Endometrial microvascular endothelial cells (primary cell): ENCODE measurements around the gene ST8SIA3. TPM values are rescaled to one million over a fixed set of nuclear protein-coding genes. Genes with fewer than 3 reads are reported as not detected.
"Not testable (repeated sequence)": the region's sequence is repeated elsewhere in the genome, so short reads cannot be mapped to it uniquely, and the experiment has no call there.

Source experiments
- in situ Hi-C: cut with HindIII; loops from 2 replicates; pipeline ENCODE4 v1.10.0; 2017; ENCODE audit warnings: low sequenced_read_pairs, low pct_unique_long_range_greater_than_20kb; ENCODE audit errors: inconsistent ontology term
- total RNA-seq: library from RNA; depleted of rRNA; stranded (reverse); fragments of >200 nt; gene quantifications from one replicate; pipeline ENCODE4 v1.2.3, GENCODE V29; 2015; ENCODE audit errors: inconsistent ontology term

The ST8SIA3 gene
- total RNA-seq, 1 donor from 2014 or later, result not detected

DNA sequence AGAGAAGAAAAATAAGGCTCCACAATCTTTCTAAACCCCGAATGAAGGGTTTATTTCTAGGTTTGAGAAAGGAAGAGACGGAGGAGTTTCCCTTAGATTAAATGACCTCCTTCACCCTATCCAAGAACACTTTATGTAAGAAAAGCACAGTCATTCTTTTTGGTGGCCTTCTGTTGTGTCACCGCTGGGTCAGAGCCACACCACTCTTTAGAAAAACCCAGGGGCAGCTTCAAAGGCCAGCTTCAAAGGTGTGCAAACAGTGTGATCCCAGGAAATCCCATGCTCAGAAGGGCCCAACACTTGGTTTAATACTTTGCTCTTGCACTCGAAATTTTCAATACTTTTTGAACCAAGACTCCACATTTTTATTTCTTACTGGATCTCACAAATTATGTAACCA is 7.1 kb downstream of the ST8SIA3 start:
- in situ Hi-C loops, result no loop called here

DNA sequence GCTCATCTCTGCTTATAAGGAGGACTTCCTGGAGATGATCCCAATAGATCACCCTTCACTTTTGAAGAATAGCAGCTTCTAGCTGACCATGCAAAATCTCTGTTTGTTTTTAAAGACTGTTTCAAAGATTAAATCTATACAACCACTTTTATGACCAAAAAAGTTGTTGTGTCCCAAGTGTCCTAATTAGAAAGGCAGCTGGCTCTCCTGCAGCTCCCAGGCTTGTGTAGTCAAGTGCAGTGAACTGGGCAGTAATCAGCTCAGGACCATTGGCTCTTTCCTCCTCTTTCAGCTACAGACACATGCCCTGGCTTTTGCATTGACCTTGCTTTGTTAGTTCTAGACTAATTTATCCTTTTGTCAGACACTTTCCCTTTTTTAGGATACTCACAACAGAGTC is 10.4 kb downstream of the ST8SIA3 start:
- in situ Hi-C loops, result no loop called here

DNA sequence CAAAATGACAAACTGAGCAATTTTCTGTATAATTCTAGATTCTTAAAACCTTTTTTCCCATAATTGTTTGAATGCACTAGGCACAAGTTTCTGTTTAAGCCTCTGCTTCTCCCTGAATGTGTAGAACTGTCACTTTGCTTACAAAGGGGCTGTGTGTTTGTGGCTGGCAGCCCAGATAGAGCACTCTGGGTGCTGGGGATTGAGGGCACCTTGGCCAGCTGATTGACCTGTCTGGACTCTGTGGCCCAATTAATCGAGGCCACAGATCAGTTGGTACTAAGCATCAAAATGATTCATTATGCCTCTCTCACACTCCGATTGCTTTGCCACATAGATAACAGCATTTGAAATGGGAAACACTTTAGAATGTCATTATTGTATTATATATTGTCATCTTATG is 12.1 kb downstream of the ST8SIA3 start:
- in situ Hi-C loops, result no loop called here

DNA sequence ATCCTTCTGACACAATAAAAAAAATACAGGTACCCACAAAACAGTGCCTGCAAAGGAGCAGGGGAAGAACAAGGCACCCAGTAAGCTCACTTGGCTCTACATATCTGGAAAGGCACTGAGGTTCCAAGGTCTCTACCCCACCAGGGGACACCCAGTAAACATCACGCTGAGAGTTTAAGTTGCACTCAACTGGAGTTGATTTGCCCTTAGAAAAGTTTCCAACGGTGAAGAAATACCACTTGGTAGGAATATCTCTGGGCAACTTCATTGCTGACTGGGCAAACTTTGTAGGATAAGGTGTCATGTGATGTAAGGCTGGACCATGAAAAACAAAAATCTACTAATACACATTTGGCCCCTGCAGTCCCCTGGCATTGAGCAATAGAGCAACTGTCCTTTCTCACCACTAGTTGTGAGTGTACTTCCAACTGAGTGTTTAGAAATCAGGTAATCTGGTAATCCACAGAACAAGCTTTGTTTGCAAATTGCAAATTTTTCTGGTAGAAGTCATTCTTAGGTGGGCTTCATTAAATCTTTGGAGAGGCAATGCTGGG is 14.2 kb downstream of the ST8SIA3 start:
- in situ Hi-C loops, result no loop called here

DNA sequence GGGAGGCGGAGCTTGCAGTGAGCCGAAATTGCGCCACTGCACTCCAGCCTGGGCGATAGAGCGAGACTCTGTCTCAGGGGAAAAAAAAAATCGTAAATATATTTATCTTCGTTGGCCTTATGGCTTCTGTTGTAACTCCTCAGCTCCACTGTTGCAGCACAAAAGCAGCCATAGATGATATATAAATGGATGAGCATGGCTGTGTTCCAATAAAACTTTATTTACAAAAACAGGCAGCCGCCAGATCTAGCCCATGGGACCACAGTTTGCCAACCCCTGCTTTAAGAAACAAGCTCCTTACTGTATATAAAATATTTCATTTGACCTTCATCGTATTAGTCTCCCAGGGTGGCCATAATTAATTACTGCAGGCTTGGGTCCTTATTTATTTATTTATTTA is 20.1 kb downstream of the ST8SIA3 start:
- in situ Hi-C loops, result no loop called here

DNA sequence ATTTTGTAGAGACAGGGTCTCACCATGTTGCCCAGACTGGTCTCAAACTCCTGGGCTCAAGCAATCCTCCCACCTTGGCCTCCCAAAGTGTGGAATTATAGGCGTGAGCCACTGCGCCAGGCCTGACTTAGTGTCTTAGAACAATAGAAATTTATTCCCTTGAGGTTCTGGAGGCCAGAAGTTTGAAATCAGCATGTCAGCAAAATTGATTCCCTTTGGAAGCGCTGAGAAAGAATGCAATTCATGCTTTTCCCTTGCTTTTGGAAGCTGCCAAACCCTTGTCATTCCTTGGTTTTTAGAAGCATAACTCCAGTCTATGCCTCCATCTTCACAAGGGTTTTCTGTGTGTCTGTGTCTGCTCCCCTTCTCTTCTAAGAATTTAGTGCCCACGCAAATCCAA is 20.7 kb downstream of the ST8SIA3 start:
- in situ Hi-C loops, result no loop called here

DNA sequence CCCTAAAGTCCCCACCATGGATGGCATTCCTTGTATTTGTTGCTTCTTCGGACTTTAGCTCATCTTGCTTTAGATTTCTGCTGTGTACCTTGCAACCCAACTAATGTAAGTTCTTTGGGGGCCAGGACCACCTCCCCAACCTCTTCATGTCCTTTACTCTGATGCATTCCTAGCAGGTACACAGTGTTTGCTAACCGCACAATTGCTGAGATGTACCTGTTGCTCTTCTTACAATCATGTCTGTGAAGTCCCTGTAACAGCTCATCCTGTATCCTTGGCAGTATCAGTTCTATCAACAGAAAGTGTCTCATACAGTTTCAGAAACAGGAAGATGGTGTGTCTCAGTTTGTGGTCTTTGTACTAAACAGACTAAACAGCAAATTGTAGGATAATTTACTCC is 24.1 kb downstream of the ST8SIA3 start:
- in situ Hi-C loops, result no loop called here

DNA sequence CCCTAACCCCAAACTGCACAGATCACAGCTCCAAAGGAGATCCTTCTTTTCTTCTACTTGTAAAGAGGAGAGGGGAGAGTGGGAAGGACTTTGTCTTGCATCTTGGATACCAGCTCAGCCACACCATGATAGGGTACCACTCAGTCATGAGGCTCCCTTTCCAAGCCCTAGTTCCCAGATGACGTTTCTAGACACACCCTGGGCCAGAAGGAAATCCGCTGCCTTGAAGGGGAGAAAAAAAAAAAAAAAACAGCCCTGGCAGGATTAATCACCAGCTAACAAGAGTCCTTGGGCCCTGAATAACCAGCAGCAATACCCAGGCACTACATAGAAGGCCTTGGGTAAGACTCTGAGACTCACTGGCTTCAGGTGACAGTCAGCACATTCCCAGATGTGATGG is 36.9 kb downstream of the ST8SIA3 start:
- in situ Hi-C loops, result no loop called here

DNA sequence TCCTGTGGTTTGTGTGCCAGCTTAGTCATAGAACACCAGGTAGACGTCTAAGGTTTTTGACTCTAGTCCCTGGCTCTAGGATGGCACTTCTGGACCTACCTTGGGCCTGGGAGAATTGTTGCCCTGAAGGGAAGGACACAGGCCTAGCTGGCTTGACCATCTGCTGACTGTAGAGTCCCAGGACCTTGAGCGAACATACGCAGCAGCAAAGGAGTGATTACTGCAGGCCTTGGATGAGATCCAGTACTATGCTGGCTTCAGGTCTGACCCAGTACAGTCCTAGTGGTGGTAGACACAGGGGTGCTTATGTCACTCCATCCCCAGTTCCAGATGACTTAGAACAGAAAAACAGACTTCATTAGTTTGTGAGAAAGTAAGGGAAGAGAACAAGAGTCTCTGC is 37.7 kb downstream of the ST8SIA3 start:
- in situ Hi-C loops, result no loop called here

DNA sequence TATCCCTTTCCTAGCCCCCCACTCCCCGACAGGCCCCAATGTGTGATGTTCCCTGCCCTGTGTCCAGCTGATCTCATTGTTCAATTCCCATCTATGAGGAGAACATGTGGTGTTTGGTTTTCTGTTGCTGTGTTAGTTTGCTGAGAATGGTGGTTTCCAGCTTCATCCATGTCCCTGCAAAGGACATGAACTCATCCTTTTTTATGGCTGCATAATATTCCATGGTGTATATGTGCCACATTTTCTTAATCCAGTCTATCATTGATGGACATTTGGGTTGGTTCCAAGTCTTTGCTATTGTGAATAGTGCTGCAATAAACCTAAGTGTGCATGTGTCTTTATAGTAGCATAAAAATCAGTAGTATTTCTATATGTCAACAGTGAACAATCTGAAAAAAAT is 42.4 kb downstream of the ST8SIA3 start:
- in situ Hi-C loops, result not testable (repeated sequence)

DNA sequence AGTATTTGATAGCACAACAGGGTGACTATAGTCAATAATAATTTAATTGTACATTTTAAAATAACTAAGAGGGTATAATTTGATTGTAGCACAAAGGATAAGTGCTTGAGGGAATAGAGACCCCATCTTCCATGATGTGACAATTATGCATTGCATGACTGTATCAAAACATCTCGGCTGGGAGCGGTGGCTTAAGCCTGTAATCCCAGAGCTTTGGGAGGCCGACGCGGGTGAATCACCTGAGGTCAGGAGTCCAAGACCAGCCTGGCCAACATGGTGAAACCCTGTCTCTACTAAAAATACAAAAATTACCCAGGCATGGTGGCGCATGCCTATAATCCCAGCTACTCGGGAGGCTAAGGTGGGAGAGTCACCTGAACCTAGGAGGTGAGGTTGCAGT is 44.5 kb downstream of the ST8SIA3 start:
- in situ Hi-C loops, result not testable (repeated sequence)

DNA sequence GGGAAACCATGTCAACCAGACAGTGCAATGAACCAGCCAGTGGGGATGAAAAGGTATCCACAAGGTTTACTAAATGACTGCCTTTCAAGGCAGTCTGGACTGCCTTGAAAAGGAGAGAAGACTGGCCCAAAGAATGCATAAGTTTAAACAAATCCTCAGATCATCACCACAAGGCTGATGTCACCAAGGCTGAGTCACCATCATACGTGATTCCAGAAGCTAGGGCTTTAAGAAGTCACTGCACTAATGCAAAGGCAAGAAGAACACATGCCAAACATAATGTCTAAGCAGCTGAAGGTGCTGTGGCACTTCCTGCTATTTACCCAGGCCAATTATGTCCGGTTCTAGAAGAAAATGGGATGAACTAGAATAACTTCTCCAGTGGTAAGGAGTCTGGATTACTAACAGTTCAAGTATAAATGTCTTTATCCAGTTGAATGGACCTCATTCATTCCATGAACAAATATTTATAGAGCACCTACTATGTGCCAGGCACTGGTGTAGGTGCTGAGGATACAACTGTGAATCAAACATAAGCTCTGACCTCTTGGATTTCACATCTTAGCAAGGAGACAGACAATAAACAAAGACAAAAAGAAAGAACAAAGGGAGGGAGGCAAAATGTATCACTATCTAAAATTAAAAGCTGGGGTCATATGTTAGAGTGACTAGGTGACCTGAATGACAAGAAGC is 45.2 kb downstream of the ST8SIA3 start:
- in situ Hi-C loops, result no loop called here

DNA sequence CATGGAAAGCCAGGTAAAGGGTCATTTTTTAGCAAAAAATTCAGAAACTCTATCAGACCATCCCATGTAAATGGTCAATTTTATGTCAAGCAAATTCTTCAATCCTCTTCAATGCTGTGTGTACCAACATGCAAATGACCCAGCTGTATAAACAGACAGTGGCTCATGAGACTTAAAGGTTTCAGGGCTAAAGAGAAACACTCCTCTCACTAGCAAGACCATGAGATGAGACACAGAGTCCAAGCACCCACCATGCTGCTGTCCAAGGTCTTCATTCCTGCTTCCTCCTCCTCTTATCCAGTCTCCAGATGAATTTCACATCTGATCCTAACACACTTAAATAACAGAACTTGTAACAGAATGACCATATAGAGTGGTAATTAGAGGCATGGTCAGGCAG is 52.0 kb downstream of the ST8SIA3 start:
- in situ Hi-C loops, result no loop called here

DNA sequence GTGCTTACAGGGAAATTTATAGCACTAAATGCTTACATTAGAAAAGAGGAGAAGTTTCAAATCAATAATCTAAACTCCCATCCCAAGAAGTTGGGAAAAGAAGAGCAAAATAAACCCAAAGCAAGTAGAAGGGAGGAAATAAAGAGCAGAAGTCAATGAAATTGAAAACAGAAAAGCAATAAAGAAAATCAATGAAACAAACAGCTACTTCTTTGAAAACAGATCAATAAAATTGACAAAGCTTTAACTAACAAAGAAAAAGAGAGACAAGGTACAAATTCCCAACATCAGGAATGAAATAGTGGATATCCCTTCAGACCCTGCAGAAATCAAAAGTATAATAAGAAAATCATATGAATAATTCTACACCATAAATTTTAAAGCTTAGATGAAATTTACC is 57.3 kb downstream of the ST8SIA3 start:
- in situ Hi-C loops, result no loop called here

DNA sequence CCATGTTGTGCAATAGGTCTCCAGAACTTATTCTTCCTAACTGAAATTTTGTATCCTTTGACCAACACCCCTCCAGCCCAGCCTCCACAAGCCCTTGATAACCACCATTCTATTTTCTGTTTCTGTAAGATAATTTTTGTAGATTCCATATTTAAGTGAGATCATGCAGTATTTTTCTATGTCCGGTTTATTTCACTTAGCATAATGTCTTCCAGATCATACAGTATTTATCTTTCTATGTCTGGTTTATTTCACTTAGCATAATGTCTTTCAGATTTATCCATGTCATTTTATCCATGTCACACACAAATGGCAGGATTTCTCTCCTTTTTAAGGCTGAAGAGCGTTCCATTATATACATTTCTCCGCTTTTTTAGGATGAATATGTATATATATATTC is 58.4 kb downstream of the ST8SIA3 start:
- in situ Hi-C loops, result no loop called here

DNA sequence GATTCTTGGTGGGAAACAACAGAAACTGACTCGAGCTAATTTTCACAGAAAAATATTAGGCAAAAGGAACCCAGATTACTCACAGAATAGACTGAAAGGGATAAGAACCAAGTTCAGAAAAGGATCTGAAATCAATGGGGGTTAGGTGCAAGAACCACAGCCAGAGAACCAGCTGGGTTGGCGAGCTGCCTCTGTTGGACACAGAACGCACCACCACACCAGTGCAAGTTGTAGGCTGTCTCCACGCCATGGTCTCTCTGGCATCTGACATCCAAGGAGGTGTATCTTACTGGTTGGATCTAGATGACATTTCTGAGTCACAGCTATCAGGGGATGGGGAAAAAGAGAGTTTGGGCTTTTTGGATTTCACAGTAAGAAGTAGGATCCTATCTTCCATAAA is 64.2 kb downstream of the ST8SIA3 start:
- in situ Hi-C loops, result no loop called here

Other genes starting within 250 kb of the ST8SIA3 start
- gene BOD1L2, start 205.5 kb upstream of the ST8SIA3 start, total RNA-seq, result not detected
- gene ONECUT2, start 82.8 kb downstream of the ST8SIA3 start, total RNA-seq, result not detected
- 99.5 TPM for gene FECH, start 234.1 kb downstream of the ST8SIA3 start, total RNA-seq